HG03378 (cell line): ENCODE measurements around the gene UBE2G1.
"Not testable (repeated sequence)": the region's sequence is repeated elsewhere in the genome, so short reads cannot be mapped to it uniquely, and the experiment has no call there.

Experiments
- ATAC-seq: cut with Tn5 transposase; IDR thresholded peaks from one replicate; pipeline ENCODE4 v1.9.1; 2021; ENCODE audit warnings: mild to moderate bottlenecking, moderate library complexity; ENCODE audit not compliant: unreplicated experiment

Gene UBE2G1

DNA sequence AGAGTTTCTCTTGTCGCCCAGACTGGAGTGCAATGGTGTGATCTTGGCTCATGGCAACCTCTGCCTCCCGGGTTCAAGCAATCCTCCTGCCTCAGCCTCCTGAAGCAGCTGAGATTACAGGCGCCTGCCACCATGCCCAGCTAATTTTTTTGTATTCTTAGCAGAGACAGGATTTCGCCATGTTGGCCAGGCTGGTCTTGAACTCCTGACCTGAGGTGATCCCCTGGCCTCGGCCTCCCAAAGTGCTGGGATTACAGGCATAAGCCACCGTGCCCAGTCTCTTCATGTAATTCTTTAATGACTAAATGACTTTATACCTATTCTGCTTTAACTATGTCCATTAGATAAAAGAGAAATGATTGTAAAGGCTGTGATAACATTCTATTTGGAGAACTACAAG, 111.2 kb downstream of the UBE2G1 start:
- ATAC-seq: not testable (repeated sequence)

DNA sequence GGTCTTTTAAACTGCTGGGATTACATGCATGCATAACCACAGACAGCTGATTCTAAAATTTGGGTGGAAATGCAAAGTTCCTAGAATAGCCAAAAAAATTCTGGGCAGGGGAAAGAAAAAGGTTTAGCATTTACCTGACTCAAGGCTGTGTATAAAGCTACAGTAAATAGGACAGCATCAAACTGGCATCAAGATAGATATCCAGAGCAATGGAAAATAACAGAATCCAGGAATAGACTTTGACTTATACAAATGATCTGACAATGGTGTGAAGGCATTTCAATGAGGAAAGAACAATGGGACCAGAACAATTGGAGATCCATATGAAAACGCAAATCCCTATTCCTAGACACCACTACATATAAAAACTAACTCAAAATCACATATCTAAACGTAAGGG, 115.6 kb downstream of the UBE2G1 start:
- ATAC-seq: no peak

DNA sequence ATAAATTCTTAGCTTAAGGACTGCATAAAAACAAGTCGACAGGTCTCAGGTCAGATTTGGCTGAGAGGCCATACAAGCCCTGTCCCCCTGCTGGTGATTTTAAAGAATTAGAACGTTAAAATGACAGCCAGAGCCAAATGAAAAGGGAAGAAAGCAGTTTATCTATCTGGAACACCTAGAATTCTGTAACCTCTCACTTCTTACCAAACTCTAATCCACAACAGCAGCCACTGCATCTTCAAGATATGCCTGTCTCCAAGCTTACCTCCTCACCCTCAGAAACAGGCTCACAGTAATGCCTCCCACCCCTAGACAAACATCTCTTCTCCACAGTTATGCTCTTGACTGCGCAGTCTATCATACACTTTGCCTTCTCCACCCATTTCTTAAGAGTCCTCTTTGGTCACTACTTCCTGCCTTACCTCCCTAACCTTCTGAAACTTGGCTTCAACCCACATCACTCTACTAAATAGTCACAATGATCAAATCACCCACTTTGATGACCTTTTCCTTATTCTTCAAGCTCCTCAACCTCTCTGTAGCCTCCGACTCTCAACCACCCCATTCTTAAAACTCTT, 116.9 kb downstream of the UBE2G1 start:
- no peak for ATAC-seq

GRCh38 chr17:4248504-4249277, 117.8 kb downstream of the UBE2G1 start:
- ATAC-seq: no peak

- ATAC-seq: no peak
Observed at GRCh38 chr17:4247971-4248388, 118.5 kb downstream of the UBE2G1 start.

DNA sequence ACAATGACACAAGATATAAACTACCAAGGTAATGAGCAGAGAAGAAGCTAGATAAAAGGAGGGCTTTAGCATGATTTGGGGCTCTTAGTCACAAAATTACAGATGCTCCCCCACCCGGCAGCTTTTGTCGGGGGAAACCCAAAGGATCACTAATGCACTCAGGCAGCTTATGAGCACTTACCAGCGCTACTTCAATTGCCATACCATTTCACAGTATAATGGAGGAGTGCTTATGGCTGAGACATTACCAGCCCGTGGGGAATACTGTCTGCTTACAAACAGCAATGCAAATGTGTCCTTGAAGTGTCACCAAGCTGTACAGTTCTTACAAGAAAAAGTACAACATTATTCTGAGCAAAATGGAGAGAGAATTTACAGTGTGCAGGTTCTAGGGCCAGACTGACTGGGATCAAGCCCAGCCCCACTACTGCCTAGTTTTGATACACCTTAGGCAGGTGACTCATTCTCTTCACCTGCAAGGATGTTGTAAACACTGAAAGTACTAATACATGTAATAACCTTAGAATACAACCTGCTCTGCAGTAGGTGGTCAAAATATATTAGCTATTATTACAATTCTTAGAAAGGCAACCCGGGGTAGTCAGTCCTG, 119.0 kb downstream of the UBE2G1 start:
- no peak for ATAC-seq

GRCh38 chr17:4246674-4247073, 119.8 kb downstream of the UBE2G1 start:
- ATAC-seq: no peak

- no peak for ATAC-seq
Observed at GRCh38 chr17:4241535-4241934, 124.9 kb downstream of the UBE2G1 start.

GRCh38 chr17:4236456-4236855, 130.0 kb downstream of the UBE2G1 start:
- no peak for ATAC-seq

GRCh38 chr17:4235372-4236279, 130.8 kb downstream of the UBE2G1 start:
- no peak for ATAC-seq

DNA sequence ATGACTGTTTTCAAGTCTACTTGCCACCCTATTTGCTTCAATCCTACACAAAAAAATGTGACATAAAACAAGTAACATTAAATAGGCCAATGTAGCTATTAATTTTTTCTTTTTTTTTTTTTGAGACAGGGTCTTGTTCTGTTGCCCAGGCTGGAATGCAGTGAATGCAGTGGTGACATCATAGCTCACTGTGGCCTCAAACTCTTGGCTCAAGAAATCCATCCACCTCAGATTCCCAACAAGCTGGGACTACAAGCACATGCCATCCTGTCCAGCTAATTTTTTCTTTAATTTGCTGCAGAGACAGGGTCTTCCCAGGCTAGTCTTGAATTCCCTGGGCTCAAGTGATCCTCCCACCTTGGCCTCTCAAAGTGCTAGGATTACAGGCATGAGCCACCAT, 132.1 kb downstream of the UBE2G1 start:
- no peak for ATAC-seq

- no peak for ATAC-seq
Observed at GRCh38 chr17:4233668-4234258, 132.7 kb downstream of the UBE2G1 start.

- ATAC-seq: no peak
Observed at GRCh38 chr17:4232168-4232813, 134.2 kb downstream of the UBE2G1 start.

GRCh38 chr17:4229627-4230541, 136.6 kb downstream of the UBE2G1 start:
- ATAC-seq: no peak

- no peak for ATAC-seq
Observed at GRCh38 chr17:4221899-4222659, 144.4 kb downstream of the UBE2G1 start.

- no peak for ATAC-seq
Observed at GRCh38 chr17:4221163-4221562, 145.3 kb downstream of the UBE2G1 start.

DNA sequence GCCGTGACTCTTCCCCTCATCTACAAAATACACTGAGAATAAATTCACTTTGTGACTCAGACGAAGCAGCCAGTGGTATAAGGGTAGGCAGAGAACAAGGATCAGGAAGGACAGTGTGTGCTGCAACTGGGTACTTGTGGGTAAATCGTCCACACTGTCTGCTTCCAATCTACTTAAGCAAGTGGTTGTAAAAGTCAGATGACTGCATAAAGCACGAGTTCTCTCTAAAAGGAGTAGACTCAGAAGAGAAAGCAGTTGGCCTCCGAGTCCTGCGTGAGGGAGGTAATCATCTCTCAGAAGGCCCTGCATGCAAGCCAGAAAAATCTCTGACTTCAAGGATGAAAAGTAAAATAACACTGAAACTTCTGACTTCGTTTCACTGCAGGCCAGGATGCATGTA, 145.8 kb downstream of the UBE2G1 start:
- no peak for ATAC-seq
